ENCODE data around the gene TLE2.

DNA sequence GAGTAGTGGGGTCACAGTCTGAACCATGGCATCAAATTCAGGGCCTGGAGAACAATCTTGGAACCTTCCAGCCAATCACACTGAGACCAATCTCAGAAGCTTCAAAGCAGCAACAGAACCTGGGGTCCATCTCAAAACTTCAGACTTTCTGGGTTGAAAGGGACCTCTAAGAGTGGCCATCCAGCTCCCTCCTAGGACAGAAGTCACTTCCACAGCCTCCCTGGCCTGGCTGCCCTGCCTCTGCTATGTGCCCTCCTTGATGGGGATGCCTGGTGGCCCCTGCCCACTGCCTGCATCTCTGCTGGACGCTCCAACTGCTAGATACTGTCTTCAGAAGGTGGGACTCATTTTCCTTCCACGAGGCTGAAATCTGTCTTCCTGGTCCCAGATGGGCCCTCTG, 1.8 kb downstream of the TLE2 start:
- TF ChIP-seq ZNF274 (IDR thresholded peaks at IDR 0.05; ENCODE audit: low read depth, low read length) (no peak), YY1 (IDR thresholded peaks at IDR 0.05; ENCODE audit: insufficient read depth, insufficient read length) (no peak), SUZ12 (IDR thresholded peaks at IDR 0.05; ENCODE audit: extremely low read depth, insufficient read depth, insufficient read length) (no peak)
